ENCODE data around the gene SLC22A17.

DNA sequence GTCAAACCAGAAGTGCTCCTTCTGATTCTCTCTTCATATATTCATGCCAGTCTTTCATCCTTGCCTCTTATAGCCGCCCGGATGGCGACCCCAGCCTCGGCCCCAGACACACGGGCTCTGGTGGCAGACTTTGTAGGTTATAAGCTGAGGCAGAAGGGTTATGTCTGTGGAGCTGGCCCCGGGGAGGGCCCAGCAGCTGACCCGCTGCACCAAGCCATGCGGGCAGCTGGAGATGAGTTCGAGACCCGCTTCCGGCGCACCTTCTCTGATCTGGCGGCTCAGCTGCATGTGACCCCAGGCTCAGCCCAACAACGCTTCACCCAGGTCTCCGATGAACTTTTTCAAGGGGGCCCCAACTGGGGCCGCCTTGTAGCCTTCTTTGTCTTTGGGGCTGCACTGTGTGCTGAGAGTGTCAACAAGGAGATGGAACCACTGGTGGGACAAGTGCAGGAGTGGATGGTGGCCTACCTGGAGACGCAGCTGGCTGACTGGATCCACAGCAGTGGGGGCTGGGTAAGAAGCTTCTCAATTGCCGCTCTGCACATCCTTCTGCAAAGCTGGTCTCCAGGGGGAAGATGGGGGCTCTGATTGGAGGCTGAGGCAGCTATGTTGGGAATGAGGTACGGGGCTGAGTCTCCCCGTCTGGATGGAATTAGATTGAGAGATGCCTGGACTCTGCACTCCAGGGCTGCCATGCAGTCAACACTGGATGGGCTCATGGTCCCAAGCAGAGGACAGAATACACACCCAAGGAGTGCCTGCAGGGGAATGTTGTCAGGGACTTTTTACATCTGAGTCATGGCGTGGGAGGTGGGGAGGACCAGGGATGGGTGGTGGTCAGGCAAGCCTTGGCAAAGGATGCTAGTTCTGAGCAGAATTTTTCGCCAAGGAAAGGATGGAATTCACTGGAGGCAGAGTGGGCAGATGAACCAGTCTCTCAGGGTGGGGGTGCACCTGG, 44.7 kb downstream of the SLC22A17 start:
- TF ChIP-seq, protein P1, sequence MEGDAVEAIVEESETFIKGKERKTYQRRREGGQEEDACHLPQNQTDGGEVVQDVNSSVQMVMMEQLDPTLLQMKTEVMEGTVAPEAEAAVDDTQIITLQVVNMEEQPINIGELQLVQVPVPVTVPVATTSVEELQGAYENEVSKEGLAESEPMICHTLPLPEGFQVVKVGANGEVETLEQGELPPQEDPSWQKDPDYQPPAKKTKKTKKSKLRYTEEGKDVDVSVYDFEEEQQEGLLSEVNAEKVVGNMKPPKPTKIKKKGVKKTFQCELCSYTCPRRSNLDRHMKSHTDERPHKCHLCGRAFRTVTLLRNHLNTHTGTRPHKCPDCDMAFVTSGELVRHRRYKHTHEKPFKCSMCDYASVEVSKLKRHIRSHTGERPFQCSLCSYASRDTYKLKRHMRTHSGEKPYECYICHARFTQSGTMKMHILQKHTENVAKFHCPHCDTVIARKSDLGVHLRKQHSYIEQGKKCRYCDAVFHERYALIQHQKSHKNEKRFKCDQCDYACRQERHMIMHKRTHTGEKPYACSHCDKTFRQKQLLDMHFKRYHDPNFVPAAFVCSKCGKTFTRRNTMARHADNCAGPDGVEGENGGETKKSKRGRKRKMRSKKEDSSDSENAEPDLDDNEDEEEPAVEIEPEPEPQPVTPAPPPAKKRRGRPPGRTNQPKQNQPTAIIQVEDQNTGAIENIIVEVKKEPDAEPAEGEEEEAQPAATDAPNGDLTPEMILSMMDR (IDR thresholded peaks at IDR 0.05) = no peak
- no peak for TF ChIP-seq POLR2A (IDR thresholded peaks at IDR 0.05)

All from right lobe of liver (tissue), 4 donors.